ENCODE results near the gene SCN4B. TPM values are rescaled to one million over a fixed set of nuclear protein-coding genes. Genes with fewer than 3 reads are reported as not detected.

SCN4B gene
- polyA plus RNA-seq, 1 donor = 3.7 TPM

DNA sequence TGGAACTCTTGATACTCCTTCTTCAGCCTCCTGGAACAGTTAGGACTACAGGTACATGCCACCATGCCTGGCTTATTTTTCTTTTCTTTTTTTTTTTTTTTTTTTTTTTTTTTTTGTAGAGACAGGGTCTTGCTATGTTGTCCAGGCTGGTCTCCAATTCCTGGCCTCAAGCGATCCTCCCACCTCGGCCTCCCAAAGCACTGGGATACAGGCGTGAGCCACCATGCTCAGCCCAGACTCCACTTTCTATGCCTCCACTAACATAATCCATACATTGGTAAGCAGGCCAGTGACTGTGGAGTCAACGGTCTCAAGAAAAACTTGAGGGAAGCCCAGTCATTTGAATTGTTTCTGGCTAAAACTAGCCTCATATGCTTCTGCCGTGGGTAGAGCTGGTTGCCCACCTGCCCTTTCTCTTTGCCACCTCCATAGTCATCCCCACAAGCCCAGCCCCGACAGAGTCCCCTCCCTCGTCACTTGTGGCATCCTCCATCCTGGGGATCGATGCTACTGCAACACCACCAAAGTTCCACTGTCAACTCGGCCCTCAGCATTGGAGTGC lies 21.5 kb upstream of the SCN4B start:
- no peak for DNase-seq

- no peak for DNase-seq
These were observed 19.7 kb upstream of the SCN4B start for GRCh38 chr11:118172356-118172755.

DNA sequence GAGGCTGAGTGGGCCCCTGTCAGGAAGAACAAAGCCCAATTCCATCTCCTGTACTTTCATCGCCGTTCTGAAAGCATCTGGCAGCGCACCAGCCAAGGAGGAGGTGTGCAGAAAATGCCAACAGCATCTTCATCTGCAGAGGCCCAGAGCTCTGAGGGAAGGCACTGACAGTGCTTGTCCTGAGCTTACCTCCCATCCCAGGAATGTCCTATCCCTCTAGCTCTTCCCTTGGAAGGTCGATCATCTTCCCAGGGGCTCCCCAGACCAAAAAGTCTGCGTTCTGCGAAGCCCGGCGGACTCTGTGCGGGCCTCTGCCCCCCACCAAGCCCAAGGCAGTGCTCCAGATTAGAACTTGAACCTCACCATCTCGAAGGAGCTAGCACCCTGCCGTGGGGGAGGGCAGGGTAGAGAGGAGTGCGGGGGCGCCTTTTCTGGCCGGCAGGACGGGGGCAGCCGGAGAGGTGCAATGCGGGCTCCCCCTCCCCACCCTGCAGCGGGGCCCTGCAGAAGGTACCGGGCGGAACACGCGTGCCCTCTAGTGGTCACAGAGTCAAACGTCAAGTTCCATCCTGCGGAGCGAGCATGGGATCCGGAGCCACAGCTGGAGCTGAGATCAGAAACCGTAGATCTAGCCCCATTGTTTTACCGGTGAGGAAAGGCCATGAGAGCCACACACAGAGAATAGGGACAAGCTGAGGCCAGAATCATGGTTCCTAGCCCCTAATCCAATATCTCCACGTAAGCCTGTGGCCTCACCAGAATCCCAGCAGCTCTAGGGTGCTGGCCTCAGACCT lies 18.8 kb upstream of the SCN4B start:
- DNase-seq = peak; percentile 82

DNA sequence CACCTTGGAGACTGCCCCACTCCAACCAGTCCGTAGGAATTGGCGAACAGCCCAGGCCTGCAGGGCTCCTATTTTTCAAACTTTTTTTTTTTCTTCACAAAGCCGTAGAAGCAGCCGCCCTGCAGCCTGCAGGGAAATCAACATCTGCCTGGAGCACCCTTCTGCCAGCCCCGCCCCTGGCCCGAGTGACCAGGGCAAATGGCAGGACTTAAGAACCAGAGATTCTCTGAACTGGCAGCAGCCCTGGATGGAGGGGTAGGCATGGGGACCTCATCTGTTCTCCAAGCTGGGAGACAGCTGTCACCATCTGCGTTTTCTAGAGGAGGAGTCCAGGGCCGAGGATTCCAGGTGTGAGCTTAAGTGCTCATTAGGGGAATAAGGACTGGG lies 18.3 kb upstream of the SCN4B start:
- DNase-seq = no peak

DNA sequence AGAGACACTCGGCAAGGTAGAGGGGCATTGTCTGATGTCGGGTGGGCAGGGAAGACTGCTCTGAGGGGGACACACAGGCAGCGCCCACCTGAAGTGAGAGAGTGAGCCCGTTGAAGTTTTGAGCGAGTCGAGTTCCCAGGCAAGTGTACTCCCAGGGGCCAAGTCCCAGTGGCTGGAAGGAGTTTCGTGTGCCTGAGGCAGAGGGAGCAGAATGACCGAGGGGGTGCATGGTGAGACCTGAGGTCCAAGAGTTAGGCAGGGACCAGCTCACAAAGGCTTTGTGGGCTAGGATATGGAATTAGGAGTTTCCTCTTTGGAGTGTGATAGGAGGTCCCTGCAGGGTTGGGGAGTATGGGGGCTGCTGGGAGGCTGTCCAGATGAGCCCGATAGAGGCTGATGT lies 17.6 kb upstream of the SCN4B start:
- DNase-seq = no peak

DNA sequence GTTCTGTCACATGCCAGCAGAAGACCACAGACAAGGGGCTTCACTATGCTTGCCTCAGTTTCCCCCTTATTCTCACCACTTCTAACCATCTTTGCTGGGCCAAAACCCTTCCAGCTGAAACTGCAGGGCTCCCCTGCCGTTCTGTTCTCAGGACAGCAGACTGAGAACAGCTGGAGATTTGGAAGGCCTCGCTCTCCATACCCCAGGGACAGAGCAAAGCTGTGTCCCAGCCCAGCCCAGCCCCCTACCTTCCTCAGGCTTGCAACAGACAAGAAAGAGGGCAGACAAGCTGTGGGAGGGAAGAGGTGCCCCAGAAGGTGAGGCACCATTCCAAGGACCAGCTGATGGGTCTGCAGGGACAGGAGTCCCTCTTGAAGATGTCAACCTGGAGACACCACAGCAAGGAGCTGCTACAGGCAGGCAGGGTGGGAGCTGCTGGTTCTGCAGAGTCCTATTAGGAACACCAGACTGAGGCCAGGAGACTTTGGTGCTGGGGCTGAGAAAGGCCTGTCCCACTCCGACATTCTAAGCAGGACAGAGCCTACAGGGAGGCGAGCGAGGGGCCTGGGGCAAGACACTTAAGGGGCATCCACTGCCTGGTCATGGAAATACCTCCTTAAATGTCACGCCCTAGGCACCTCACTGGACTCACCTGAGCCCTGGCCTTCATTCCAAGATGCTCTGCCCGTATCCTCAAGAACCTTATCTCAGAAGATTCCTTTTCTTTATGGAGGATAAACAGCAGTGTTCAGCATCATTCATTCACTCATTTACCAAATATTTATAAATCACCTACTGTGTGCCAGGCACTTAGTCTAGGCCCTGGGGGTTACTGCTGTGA lies 16.9 kb upstream of the SCN4B start:
- no peak for DNase-seq

DNA sequence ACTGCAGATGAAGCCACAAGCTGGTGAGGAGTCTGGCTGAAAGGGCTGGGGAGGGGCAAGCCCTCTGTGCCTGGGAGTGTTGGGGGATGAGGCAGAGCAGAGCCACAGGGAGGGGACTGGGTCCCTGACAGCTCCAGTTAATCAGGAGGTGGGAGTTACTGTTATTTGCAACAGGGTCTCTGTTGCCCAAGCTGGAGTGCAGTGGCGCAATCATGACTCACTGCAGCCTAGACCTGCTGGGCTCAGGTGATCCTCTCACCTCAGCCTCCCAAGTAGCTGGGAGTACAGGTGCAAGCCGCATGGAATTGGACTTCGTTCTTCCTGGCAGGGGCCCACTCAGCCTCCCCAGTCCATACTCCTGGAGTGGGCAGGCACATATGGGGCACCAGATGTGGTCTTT lies 16.1 kb upstream of the SCN4B start:
- no peak for DNase-seq

GRCh38 chr11:118168316-118168715 lies 15.7 kb upstream of the SCN4B start:
- DNase-seq = no peak

GRCh38 chr11:118167906-118168305 lies 15.3 kb upstream of the SCN4B start:
- DNase-seq = no peak

DNA sequence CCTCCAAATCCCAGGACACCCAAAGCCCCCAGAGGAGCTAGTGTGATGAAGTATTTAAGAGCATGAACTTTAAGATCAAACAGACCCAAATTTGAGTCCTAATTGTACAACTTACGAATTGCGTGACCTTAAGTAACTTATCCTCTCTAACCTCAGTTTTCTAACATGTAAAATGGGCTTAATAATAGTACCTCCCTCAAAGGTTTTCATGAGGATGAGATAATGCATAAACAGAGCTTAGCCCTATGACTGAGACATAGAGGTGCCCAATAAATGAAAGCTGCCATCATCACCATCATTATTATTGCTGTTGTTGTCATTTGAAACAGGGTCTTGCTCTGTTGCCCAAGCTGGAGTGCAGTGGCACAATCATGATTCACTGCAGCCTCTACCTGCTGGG lies 14.6 kb upstream of the SCN4B start:
- DNase-seq = no peak

DNA sequence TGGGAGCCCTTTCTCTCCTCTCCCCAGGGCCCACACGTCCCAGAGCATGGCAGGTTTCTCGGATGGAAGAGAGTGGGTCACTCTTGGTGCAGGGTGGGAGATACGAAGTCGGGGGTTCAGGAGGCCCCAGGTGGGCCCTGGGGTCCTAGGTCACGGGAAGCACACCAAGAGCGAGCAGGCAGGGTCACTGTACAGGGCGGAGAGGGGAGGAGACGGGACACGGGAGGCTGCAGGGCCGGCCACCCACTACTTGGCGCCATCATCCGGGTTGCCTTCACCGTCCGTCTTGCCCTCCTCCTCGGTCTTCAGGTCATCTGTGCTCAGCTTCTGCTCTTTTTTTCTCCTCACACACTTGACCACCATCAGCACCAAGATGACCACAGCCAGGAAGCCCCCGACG lies 14.0 kb upstream of the SCN4B start:
- no peak for DNase-seq

DNA sequence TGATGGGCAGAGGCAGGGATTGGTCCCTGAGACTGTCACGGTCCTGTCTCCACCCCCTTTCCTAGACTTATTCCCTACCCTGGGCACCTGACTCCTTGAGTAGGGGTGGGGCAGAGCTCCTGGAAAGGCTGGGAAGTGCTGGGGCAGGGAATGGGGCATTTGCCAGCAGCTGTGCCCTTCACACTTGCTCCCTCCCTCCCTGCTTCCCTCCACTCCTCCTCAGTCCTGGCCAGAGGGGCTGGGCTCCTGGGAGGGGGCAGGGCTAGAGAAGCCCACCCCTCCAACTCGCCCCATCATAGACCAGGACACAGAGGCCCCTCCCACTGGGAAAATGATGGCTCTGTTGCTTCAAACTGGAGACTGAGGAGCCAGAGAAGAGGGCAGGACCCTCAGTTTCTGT lies 12.3 kb upstream of the SCN4B start:
- DNase-seq = no peak

DNA sequence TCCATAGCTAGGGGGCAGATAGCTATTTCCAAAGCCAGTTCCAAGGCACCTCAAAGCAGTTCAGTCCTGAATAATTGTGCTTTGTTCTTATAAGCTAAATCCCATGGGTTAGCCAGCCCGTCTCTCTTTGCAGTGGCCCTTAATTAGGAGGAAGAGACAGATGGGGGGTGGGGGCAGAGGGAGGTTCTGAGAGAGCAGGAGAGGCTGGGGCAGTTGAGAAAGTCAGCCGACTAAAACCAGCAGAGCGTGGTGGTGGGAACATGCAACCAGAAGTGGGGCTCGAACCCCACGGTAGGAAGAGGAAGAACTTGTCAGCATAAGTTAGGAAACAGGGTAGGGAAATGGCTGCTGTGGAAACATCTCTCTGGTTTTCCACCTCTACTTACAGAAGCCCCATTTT lies 10.9 kb upstream of the SCN4B start:
- no peak for DNase-seq

DNA sequence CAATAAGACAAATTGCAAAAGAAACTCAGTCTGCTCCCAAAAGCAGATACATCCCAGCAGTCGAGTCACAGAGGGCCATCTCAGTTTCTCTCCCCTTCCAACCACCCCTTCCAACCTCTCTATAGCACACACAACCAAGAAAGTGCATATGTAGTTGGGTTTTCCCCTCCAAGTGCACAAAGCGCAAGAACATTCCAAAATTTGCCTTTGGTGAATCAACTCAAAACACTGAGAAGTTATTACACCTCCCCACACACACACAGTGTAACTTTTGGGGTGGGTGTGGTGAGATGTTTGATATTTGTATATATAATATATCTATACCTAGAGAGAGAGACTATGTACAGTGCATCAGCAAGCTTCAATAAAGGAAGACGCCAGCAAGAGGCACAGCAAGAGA lies 10.2 kb upstream of the SCN4B start:
- DNase-seq = no peak

GRCh38 chr11:118161786-118162185 lies 9.2 kb upstream of the SCN4B start:
- no peak for DNase-seq

GRCh38 chr11:118157186-118157895 lies 4.7 kb upstream of the SCN4B start:
- no peak for DNase-seq

GRCh38 chr11:118156531-118157185 lies 4.0 kb upstream of the SCN4B start:
- no peak for DNase-seq

DNA sequence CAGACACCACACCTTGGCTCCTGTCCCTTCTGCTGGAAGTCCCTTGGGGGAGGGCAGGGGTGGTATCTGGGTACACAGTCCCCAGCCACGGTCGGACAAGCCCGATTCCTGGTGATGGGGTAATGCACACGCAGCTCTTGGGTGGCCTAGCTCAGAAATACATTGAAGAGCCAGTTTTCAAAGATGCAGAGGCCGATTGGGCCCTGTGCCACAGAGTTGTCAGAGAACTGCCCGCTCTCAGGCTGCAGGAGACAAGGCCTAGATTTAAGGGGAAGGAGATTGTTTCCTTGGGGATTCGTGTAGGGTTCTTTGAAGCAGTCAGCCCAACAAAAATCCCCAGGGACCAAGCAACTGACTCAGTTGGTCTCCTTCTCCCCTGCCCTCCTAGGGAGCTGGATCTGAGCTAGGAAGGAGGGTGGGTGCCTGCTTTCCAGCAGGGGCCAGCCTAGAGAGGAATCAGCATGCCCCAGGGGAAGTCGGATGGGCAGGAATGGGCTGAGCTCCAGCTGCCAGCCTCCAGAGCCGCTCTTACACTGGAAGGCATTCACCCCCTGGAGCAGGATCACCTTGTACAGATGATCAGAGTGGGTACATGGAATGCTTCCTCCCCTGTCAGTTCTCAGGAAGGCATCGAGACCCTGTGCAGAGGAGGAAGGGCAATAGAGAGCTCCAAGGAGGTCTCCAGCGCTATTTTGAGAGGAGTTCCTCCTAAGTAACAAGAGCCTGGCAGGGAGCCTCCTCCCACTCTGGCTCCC lies 3.3 kb upstream of the SCN4B start:
- no peak for DNase-seq

- DNase-seq = no peak
These were observed 2.0 kb upstream of the SCN4B start for GRCh38 chr11:118154641-118155040.

GRCh38 chr11:118153976-118154375 lies 1.4 kb upstream of the SCN4B start:
- DNase-seq = no peak

GRCh38 chr11:118153516-118153915 lies 893 bp upstream of the SCN4B start:
- no peak for DNase-seq
